MCF 10A (cell line): Measurements from ENCODE around the gene ZDHHC1. TPM values are rescaled to one million over a fixed set of nuclear protein-coding genes. Genes with fewer than 3 reads are reported as not detected.
"Not testable (repeated sequence)": the region's sequence is repeated elsewhere in the genome, so short reads cannot be mapped to it uniquely, and the experiment has no call there.

ENCODE experiments used
- BruUV-seq: library from RNA; stranded (reverse); fragments of 400-500 nt; replicated peaks from 2 replicates; lab custom pipeline; 2021; lab: Mats Ljungman, UMichigan
- CTCF ChIA-PET: fragments of 300-600 bp; sonication (Branson Sonifier 250); formaldehyde crosslinking; extraction: SDS; loops from one replicate; lab custom pipeline; 2021; ENCODE audit warnings: antibody characterized with exemption, inconsistent platforms; lab: Yijun Ruan, JAX
- POLR2A ChIA-PET: fragments of 300-600, 350-650 bp; sonication (Branson Sonifier 250); formaldehyde crosslinking; extraction: SDS; loops from one replicate; lab custom pipeline; 2020; ENCODE audit warnings: antibody characterized with exemption, inconsistent platforms; lab: Yijun Ruan, JAX
- DNase-seq: peaks from one replicate; pipeline ENCODE4 v3.0.0-alpha.2; 2018; ENCODE audit not compliant: unreplicated experiment
- H3K27ac Mint-ChIP-seq: one replicate; pipeline ENCODE4 v1.8.0; 2022; ENCODE audit warnings: mild to moderate bottlenecking, low read depth, mixed read lengths; ENCODE audit not compliant: unreplicated experiment
- H3K27me3 Mint-ChIP-seq: one replicate; pipeline ENCODE4 v1.8.0; 2022; ENCODE audit warnings: mixed read lengths; ENCODE audit not compliant: insufficient read depth, unreplicated experiment
- H3K36me3 Mint-ChIP-seq: one replicate; pipeline ENCODE4 v1.8.0; 2022; ENCODE audit warnings: mild to moderate bottlenecking, moderate library complexity, mixed read lengths; ENCODE audit not compliant: insufficient read depth, unreplicated experiment
- H3K4me1 Mint-ChIP-seq: one replicate; pipeline ENCODE4 v1.8.0; 2022; ENCODE audit warnings: mixed read lengths; ENCODE audit not compliant: insufficient read depth, unreplicated experiment
- H3K4me3 Mint-ChIP-seq: one replicate; pipeline ENCODE4 v1.8.0; 2022; ENCODE audit warnings: mild to moderate bottlenecking, moderate library complexity, mixed read lengths; ENCODE audit not compliant: unreplicated experiment
- H3K9me3 Mint-ChIP-seq: one replicate; pipeline ENCODE4 v1.8.0; 2022; ENCODE audit warnings: mixed read lengths; ENCODE audit not compliant: unreplicated experiment
- intact Hi-C: fragments of 100-400 bp; cut with micrococcal nuclease; formaldehyde crosslinking; loops from 2 replicates; pipeline ENCODE4 v1.14.1; 2022
- total RNA-seq: library from RNA; stranded (reverse); gene quantifications from 2 replicates; pipeline ENCODE4 v1.2.3, GENCODE V29; 2022
- TF ChIP-seq, protein P1 (sequence below): fragments of 200-600 bp; IDR thresholded peaks from one replicate; pipeline ENCODE4 v1.8.0; 2022; ENCODE audit warnings: antibody characterized with exemption, mild to moderate bottlenecking; ENCODE audit not compliant: unreplicated experiment

The ZDHHC1 gene
- total RNA-seq, 1 experiment from 2014 or later: 5.9 TPM

- intact Hi-C loops: no loop called here
- TF ChIP-seq, protein P1, sequence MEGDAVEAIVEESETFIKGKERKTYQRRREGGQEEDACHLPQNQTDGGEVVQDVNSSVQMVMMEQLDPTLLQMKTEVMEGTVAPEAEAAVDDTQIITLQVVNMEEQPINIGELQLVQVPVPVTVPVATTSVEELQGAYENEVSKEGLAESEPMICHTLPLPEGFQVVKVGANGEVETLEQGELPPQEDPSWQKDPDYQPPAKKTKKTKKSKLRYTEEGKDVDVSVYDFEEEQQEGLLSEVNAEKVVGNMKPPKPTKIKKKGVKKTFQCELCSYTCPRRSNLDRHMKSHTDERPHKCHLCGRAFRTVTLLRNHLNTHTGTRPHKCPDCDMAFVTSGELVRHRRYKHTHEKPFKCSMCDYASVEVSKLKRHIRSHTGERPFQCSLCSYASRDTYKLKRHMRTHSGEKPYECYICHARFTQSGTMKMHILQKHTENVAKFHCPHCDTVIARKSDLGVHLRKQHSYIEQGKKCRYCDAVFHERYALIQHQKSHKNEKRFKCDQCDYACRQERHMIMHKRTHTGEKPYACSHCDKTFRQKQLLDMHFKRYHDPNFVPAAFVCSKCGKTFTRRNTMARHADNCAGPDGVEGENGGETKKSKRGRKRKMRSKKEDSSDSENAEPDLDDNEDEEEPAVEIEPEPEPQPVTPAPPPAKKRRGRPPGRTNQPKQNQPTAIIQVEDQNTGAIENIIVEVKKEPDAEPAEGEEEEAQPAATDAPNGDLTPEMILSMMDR: no peak
- H3K27ac Mint-ChIP-seq: no peak overlapping the region
- H3K4me3 Mint-ChIP-seq: no peak overlapping the region
- no peaks in the 10 kb centered on the region for H3K36me3 Mint-ChIP-seq
- ChIA-PET POLR2A (no interaction called here), CTCF (no interaction called here)
- H3K4me1 Mint-ChIP-seq: no peaks in the 10 kb centered on the region
- H3K27me3 Mint-ChIP-seq: peaks cover 36% of the 10 kb centered on the region
- no peaks in the 10 kb centered on the region for H3K9me3 Mint-ChIP-seq
- DNase-seq: no peak
- BruUV-seq: no TSS peak
Measured at GRCh38 chr16:67356396-67356795, 59.9 kb downstream of the ZDHHC1 start.

DNA sequence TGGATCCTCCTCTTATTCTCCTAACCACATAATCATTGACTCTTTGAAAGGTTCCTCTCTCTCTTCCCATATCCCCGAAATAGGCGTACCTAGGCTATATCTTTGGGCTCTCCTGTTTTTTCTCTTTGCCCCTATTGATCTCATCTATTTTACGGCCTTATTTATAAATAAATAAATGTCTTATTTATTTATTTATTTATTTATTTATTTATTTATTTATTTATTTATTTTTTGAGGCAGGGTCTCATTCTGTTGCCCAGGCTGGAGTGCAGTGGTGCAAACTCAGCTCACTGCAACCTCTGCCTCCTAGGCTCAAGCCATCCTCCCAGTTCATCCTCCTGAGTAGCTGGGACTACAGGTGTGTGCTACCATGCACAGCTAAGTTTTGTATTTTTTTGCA is 63.8 kb downstream of the ZDHHC1 start:
- H3K27me3 Mint-ChIP-seq: peaks cover 35% of the 10 kb centered on the region

DNA sequence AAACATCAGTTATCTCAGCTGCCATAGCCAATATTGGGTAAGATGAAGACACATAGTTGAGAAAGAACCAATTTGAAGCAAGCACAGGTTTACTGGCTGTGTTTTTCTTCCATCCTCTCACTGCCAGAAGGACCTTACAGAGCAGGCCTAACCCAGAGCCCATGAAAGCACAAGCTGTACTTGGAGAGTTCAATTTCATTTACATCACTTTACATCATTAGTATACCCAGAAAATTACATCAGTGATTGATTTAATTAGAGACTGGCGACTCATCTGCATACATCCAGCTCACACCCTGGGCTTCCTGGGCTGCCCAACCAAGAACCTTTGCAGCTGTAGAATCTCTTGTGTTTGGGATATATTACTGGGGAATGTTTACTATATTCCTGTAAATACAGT is 66.0 kb downstream of the ZDHHC1 start:
- H3K27me3 Mint-ChIP-seq: peaks cover 14% of the 10 kb centered on the region
- no TSS peak for BruUV-seq
- no peak overlapping the region for H3K27ac Mint-ChIP-seq
- CTCF ChIA-PET: interaction anchor here (1.1 to 1.2 kb wide), 3 partner anchors 35 to 221 kb away, joined by 3 to 4 read pairs (median 4); no protein-coding TSS in a partner anchor
- intact Hi-C loops: no loop called here
- H3K4me3 Mint-ChIP-seq: no peak overlapping the region
- TF ChIP-seq, protein P1: no peak
- no peak for DNase-seq
- no peaks in the 10 kb centered on the region for H3K36me3 Mint-ChIP-seq
- POLR2A ChIA-PET: interaction anchor here (0.6 kb wide), 2 partner anchors 21 to 276 kb away, joined by 4 read pairs; no protein-coding TSS in a partner anchor
- no peaks in the 10 kb centered on the region for H3K4me1 Mint-ChIP-seq
- H3K9me3 Mint-ChIP-seq: no peaks in the 10 kb centered on the region

More for the DNA sequence above, 63.8 kb downstream of the ZDHHC1 start:
- CTCF ChIA-PET: interaction anchor here (0.6 to 1.0 kb wide), 4 partner anchors 10 to 399 kb away, joined by 3 to 4 read pairs (median 3); no protein-coding TSS in a partner anchor
- H3K4me1 Mint-ChIP-seq, H3K27ac Mint-ChIP-seq, H3K9me3 Mint-ChIP-seq, DNase-seq, H3K4me3 Mint-ChIP-seq, BruUV-seq, intact Hi-C loops, H3K36me3 Mint-ChIP-seq: not testable (repeated sequence)
- POLR2A ChIA-PET: interaction anchor here (0.6 kb wide), 1 partner anchor 76 kb away, joined by 3 read pairs; no protein-coding TSS in a partner anchor

DNA sequence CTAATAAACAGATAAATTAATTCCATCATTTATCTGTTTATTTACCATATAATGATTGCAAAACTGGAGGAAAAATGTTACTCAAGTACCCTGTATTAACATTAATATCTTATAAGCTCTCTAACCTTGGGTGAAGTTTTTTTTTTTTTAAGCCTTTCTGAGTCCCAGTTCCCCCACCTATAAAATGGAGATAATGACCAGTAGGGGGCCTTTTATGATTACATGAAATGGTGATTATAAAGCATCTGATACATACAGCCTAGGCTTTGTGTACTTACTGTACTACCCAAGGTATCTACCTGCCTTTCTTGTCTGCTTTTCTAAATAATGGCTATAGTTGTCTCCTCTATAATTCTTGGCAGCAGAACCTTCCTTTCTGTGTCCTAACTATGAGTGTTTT is 67.1 kb downstream of the ZDHHC1 start:
- POLR2A ChIA-PET: no interaction called here

More for the DNA sequence above, 67.1 kb downstream of the ZDHHC1 start:
- no peak overlapping the region for H3K27ac Mint-ChIP-seq
- no TSS peak for BruUV-seq
- DNase-seq: peak; percentile 39
- H3K36me3 Mint-ChIP-seq: no peaks in the 10 kb centered on the region
- CTCF ChIA-PET: interaction anchor here (0.6 to 1.3 kb wide), 5 partner anchors 32 to 306 kb away, joined by 3 read pairs; no protein-coding TSS in a partner anchor
- TF ChIP-seq, protein P1: peak; percentile 32
- H3K9me3 Mint-ChIP-seq: no peaks in the 10 kb centered on the region
- H3K4me1 Mint-ChIP-seq: no peaks in the 10 kb centered on the region
- H3K27me3 Mint-ChIP-seq: peaks cover 8% of the 10 kb centered on the region
- no peak overlapping the region for H3K4me3 Mint-ChIP-seq
- intact Hi-C loops: no loop called here
